VCaP (cell line): ENCODE data around the gene PPARD.
A peak's percentile ranks its signal among the peaks of the same experiment; 100 is the strongest.
"Not testable (repeated sequence)": the region's sequence is repeated elsewhere in the genome, so short reads cannot be mapped to it uniquely, and the experiment has no call there.

Experiments
- H3K27ac ChIP-seq: fragments of 450-650 bp; 2 replicates; pipeline ENCODE4 v1.5.1; 2017
- TF ChIP-seq, protein P1 (sequence below): fragments of 450-650 bp; conservative IDR thresholded peaks from 2 replicates; pipeline ENCODE4 v1.5.1; 2017; ENCODE audit warnings: mild to moderate bottlenecking, moderate library complexity

The PPARD gene

DNA sequence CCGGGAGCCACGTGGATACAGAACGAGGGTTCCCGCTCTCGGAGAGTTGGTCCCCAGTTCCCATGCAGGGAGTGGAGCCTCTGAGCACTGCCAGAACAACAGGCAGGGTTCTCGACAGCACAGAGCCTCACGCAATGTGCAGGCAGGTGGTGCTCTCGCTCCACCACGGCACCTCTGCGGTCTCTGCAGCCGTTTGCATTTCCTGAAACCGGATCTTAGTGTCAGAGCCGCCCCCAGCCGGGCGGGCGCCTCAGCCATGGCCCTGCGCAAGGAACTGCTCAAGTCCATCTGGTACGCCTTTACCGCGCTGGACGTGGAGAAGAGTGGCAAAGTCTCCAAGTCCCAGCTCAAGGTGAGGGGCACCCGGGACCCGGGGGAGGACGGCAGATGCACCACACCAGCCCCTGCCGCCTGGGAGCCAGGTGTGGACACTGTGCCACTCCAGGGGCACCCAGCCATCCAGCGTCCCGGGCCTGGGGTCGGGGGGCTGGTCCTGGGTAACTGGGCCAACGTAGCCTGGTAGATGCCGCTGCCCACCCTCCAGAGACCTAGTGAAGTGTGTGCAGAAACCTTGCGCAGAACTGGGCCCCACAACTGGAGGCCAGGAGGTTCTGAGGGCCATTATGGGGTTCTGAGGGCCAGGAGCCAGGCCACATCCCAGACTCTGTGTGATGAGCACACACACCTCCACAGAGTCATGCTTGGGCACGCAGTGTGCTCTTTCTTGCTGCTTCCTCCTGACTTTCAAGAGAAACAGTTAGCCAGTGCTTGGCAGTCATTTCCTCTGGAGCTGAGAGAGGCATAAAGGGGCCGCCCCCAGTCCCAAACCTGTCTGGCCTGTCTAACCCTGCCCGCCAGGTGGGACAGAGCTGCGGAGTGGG is 44.5 kb upstream of the PPARD start, which contains the start of gene DEF6:
DEF6 (plus strand) TSS at position 218 of the 881 bp plus-strand sequence; CDS start at position 257, 39 bp downstream.
- peak within 1 kb of the TSS; percentile 62; the same call in 1 of the 2 replicates for H3K27ac ChIP-seq
- TF ChIP-seq, protein P1, sequence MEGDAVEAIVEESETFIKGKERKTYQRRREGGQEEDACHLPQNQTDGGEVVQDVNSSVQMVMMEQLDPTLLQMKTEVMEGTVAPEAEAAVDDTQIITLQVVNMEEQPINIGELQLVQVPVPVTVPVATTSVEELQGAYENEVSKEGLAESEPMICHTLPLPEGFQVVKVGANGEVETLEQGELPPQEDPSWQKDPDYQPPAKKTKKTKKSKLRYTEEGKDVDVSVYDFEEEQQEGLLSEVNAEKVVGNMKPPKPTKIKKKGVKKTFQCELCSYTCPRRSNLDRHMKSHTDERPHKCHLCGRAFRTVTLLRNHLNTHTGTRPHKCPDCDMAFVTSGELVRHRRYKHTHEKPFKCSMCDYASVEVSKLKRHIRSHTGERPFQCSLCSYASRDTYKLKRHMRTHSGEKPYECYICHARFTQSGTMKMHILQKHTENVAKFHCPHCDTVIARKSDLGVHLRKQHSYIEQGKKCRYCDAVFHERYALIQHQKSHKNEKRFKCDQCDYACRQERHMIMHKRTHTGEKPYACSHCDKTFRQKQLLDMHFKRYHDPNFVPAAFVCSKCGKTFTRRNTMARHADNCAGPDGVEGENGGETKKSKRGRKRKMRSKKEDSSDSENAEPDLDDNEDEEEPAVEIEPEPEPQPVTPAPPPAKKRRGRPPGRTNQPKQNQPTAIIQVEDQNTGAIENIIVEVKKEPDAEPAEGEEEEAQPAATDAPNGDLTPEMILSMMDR, result peak; percentile 91

DNA sequence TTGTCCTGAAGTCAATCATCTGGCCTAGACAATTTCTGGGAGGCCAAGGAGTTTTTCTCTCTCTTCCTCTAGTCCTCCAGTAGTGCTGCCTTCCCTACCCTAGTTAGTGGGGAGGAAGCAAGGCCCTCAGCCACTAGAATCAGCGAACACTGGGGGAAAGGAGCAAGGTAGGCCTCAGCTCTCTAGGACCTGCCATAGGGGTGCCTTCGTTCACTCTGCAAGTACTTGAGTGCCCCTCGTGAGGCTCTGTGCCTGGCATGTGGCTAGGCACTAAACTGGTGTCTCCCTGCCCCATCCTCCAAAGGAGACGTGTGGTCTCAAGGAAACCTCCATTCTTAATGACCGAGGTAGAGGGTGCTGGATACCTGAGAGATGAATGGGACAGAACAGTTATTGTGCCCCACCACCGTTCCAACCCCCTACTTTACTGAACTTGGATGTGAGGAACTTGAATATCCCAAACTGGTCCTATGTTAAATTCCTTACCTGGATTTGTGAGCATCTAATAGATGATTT is 43.7 kb upstream of the PPARD start:
- H3K27ac ChIP-seq, result peak overlapping the region; percentile 62; the same call in 1 of the 2 replicates
- TF ChIP-seq, protein P1, result no peak

DNA sequence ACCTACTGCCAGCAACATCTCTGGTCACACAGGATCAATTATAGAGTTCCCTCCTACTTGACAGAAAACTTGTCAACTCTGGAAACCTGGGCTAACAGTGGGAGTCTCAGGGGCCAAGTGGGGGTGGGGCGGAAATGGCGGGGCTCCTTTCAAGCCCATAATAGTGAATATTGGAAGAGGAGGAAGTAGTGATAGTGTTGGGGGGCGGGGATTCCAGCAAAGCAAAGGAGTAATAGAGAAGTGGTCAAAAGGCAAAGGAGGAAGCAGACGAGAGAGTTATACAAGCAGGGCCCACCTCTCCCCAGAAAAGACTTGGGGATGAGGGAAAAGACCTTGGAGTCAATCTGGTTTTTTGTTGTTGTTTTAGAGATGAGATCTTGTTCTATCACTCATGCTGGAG is 42.7 kb upstream of the PPARD start:
- TF ChIP-seq, protein P1, result no peak
- H3K27ac ChIP-seq, result no peak overlapping the region

DNA sequence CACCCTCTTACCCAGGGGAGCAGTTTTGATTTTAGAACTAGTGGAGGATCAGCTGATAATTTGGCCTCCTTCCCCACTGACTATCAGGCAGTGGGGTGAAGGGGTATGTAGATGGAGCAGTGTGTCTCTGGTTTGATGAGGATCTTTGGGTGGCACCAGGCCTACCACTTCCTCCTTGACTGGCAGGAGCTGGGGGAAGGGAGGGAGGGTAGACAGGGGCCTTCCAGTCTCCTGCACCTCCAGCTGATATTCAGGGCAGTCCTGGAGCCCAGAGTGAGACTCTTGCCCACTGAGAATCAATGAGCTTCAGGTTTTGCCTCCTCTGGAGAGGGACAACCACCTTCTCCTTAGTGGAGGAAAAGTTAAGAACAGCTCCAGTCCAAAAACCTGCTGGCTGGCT is 41.5 kb upstream of the PPARD start:
- H3K27ac ChIP-seq, result no peak overlapping the region
- TF ChIP-seq, protein P1, result no peak

DNA sequence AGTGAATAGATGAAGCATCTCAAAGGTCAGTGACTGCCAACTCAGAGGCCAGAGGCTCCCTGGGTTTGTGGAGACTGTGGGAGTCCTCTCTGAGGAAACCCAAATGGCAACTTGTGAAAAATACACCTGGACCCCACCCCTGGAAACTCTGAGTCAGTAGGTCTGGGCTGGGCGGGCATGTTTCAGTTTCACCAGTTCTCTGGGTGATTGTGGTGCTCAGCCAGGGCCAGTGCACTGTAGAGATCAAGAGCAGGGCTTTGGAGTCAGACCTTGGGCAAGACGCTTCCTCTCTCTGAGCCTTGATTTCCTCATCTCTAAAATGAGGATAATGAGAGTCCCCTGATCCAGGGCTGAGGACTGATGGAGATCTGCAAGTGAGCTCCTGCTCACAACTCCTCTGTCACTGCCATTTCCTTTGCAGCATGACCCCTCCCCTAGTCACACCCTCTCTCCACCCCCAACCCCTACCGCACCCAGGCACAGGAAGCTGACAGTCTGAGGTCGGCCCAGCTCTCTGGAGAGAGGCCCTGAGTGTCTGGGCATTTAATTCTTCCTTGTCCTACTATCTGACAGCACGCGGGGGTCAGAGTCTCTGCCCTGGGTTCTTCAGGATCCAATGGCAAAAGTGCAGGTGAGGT is 39.6 kb upstream of the PPARD start:
- TF ChIP-seq, protein P1, result no peak
- H3K27ac ChIP-seq, result no peak overlapping the region

DNA sequence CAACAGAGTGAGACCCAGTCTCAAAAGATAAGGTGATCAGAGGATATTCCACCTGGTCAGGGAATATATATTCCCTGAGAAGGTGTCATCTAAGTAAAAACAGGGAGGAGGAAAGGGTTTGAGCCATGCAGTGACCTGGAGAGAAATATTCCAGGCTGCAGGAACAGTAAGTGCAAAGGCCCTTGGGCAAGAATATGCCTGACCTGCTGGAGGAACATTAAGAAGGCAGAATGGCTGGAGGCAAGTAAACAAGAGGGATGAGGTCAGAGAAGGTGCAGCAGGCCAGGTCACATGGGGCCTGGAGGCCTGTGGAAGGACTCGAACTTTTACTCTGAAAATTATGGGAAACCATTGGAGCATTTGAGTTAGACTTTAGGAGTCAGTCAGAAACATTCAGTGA is 38.1 kb upstream of the PPARD start:
- TF ChIP-seq, protein P1, result no peak
- no peak overlapping the region for H3K27ac ChIP-seq

DNA sequence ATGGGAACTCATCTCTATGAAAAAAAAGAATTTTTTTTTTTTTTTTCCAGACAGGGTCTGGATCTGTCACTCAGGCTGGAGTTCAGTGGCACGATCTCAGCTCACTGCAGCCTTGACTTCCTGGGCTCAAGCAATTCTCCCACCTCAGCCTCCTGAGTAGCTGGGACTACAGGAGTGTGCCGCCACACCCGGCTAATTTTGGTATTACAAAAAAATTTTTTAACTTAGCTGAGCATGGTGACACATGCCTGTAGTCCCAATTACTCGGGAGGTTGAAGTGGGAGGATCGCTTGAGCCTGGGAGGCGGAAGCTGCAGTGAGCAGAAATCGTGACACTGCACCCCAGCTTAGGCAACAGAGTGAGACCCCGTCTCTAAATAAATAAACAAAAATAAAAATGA is 37.2 kb upstream of the PPARD start:
- H3K27ac ChIP-seq, result no peak overlapping the region
- TF ChIP-seq, protein P1, result no peak

DNA sequence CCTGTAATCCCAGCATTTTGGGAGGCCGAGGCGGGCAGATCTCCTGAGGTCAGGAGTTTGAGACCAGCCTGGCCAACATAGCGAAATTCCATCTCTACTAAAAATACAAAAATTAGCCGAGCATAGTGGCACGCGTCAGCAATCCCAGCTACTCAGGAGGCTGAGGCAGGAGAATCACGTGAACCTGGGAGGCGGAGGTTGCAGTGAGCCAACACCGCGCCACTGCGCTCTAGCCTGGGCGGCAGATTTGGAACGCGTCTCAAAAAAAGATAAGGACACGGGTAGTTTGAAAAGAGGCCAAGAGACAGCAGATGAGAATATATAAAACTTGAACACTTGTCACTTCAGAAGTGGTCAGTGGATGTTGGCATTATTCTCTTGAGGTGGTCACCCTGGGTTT is 35.2 kb upstream of the PPARD start:
- H3K27ac ChIP-seq, result not testable (repeated sequence)

DNA sequence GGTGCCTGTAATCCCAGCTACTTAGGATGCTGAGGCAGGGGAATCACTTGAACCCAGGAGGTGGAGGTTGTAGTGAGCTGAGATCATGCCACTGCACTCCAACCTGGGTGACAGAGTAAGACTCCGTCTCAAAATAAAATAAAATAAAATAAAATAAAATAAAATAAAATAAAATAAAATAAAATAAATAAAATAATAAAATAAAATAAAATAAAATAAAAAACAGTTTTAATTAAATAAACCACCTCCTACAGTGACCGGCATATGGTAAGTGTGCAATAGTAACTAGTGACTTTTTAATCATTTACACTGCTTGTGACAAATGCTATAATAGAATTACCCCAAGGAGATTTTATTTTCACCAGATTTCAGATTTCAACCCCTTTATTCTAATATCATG is 33.8 kb upstream of the PPARD start:
- not testable (repeated sequence) for H3K27ac ChIP-seq
